Measurements from ENCODE around the gene SEC14L5.

SEC14L5 gene

GRCh38 chr16:4984174-4984990 is 26.3 kb downstream of the SEC14L5 start:
- DNase-seq (ENCODE audit: low read depth, low spot score), result no peak

GRCh38 chr16:4987250-4987579 is 29.1 kb downstream of the SEC14L5 start:
- DNase-seq (ENCODE audit: low read depth, low spot score), result no peak

GRCh38 chr16:4987580-4988374 is 29.6 kb downstream of the SEC14L5 start:
- no peak for DNase-seq (ENCODE audit: low read depth, low spot score)

- DNase-seq (ENCODE audit: low read depth, low spot score), result no peak
Observed at GRCh38 chr16:4988647-4989046, 30.5 kb downstream of the SEC14L5 start.

GRCh38 chr16:4989391-4990006 is 31.4 kb downstream of the SEC14L5 start:
- DNase-seq (ENCODE audit: low read depth, low spot score), result no peak

- DNase-seq (ENCODE audit: low read depth, low spot score), result no peak
Observed at GRCh38 chr16:4990415-4990814, 32.3 kb downstream of the SEC14L5 start.

GRCh38 chr16:4991754-4992153 is 33.6 kb downstream of the SEC14L5 start:
- DNase-seq (ENCODE audit: low read depth, low spot score), result no peak

GRCh38 chr16:4994719-4995434 is 36.7 kb downstream of the SEC14L5 start:
- no peak for DNase-seq (ENCODE audit: low read depth, low spot score)

- DNase-seq (ENCODE audit: low read depth, low spot score), result no peak
Observed at GRCh38 chr16:5000573-5001001, 42.5 kb downstream of the SEC14L5 start.

GRCh38 chr16:5001571-5001970 is 43.4 kb downstream of the SEC14L5 start:
- no peak for DNase-seq (ENCODE audit: low read depth, low spot score)

GRCh38 chr16:5001986-5002385 is 43.9 kb downstream of the SEC14L5 start:
- DNase-seq (ENCODE audit: low read depth, low spot score), result no peak

- DNase-seq (ENCODE audit: low read depth, low spot score), result no peak
Observed at GRCh38 chr16:5002699-5003143, 44.6 kb downstream of the SEC14L5 start.

GRCh38 chr16:5003211-5003610 is 45.1 kb downstream of the SEC14L5 start:
- DNase-seq (ENCODE audit: low read depth, low spot score), result no peak

- no peak for DNase-seq (ENCODE audit: low read depth, low spot score)
Observed at GRCh38 chr16:5003828-5004227, 45.7 kb downstream of the SEC14L5 start.

GRCh38 chr16:5004311-5004710 is 46.2 kb downstream of the SEC14L5 start:
- DNase-seq (ENCODE audit: low read depth, low spot score), result no peak

GRCh38 chr16:5005916-5006315 is 47.8 kb downstream of the SEC14L5 start:
- no peak for DNase-seq (ENCODE audit: low read depth, low spot score)

- no peak for DNase-seq (ENCODE audit: low read depth, low spot score)
Observed at GRCh38 chr16:5006348-5007193, 48.4 kb downstream of the SEC14L5 start.

- no peak for DNase-seq (ENCODE audit: low read depth, low spot score)
Observed at GRCh38 chr16:5007256-5007655, 49.1 kb downstream of the SEC14L5 start.

- DNase-seq (ENCODE audit: low read depth, low spot score), result no peak
Observed at GRCh38 chr16:5008311-5008731, 50.2 kb downstream of the SEC14L5 start.

GRCh38 chr16:5010576-5011329 is 52.6 kb downstream of the SEC14L5 start:
- no peak for DNase-seq (ENCODE audit: low read depth, low spot score)
